Lower lobe of right lung (tissue), 2 donors: ENCODE measurements around the gene TSHR. TPM values are rescaled to one million over a fixed set of nuclear protein-coding genes. Genes with fewer than 3 reads are reported as not detected.

Experiments
- ATAC-seq, 2 donors: fragments of 200-7000 bp; cut with Tn5 transposase; one replicate each; pipeline ENCODE4 v1.9.1; 2020 to 2022; ENCODE audit warnings: mild to moderate bottlenecking in 2 of 2, moderate library complexity in 2 of 2
- DNase-seq: peaks from one replicate; pipeline ENCODE4 v3.0.0-alpha.2; 2020
- H3K27ac ChIP-seq: fragments of 200-600 bp; one replicate; pipeline ENCODE4 v1.8.0; 2022
- H3K27me3 ChIP-seq: fragments of 200-600 bp; one replicate; pipeline ENCODE4 v1.8.0; 2022; ENCODE audit warnings: low read depth
- H3K36me3 ChIP-seq: fragments of 200-600 bp; one replicate; pipeline ENCODE4 v1.8.0; 2022; ENCODE audit warnings: mild to moderate bottlenecking
- H3K4me1 ChIP-seq: fragments of 200-600 bp; one replicate; pipeline ENCODE4 v1.8.0; 2022
- H3K4me3 ChIP-seq: fragments of 200-600 bp; one replicate; pipeline ENCODE4 v1.8.0; 2022; ENCODE audit warnings: mild to moderate bottlenecking
- H3K9me3 ChIP-seq: fragments of 200-600 bp; one replicate; pipeline ENCODE4 v1.8.0; 2022
- CTCF ChIP-seq: fragments of 200-600 bp; IDR thresholded peaks from one replicate; pipeline ENCODE4 v1.8.0; 2022; ENCODE audit warnings: antibody characterized with exemption, mild to moderate bottlenecking
- intact Hi-C: fragments of 100-400 bp; cut with DNase I; formaldehyde crosslinking; loops from one replicate; pipeline ENCODE4 v1.11.0; 2022
- total RNA-seq: library from RNA; stranded (reverse); fragmentation: NEBNext Ultra II Directional; extraction: Animal tissue kit (Norgen Biotek cat#: 25700); gene quantifications from one replicate; pipeline ENCODE4 v1.2.1, GENCODE V29; 2021
- donor health status: DM: no; HTN: yes; CAD: no; lungs with severe emphysema.

TSHR gene
- total RNA-seq, 1 donor from 2014 or later: not detected

- H3K27me3 ChIP-seq: no peaks in the 10 kb centered on the region
- no peak for DNase-seq
- H3K4me1 ChIP-seq: no peaks in the 10 kb centered on the region
- H3K36me3 ChIP-seq: no peaks in the 10 kb centered on the region
- no peak overlapping the region for H3K4me3 ChIP-seq
- H3K27ac ChIP-seq: no peak overlapping the region
- TF ChIP-seq CTCF: peak; percentile 91
- intact Hi-C loops: loop anchor here (5.0 kb wide), 1 partner anchor 35 kb away; no protein-coding TSS in a partner anchor
- no peaks in the 10 kb centered on the region for H3K9me3 ChIP-seq
- peak; percentile 82 to 85 for ATAC-seq
Observed at GRCh38 chr14:80987235-80988032, 32.0 kb downstream of the TSHR start.

GRCh38 chr14:80988192-80988591 lies 32.8 kb downstream of the TSHR start:
- intact Hi-C loops: loop anchor here (5.0 kb wide), 1 partner anchor 36 kb away; no protein-coding TSS in a partner anchor
- H3K27me3 ChIP-seq: no peaks in the 10 kb centered on the region
- H3K4me3 ChIP-seq: no peak overlapping the region
- no peaks in the 10 kb centered on the region for H3K9me3 ChIP-seq
- no peaks in the 10 kb centered on the region for H3K4me1 ChIP-seq
- H3K27ac ChIP-seq: no peak overlapping the region
- no peak for TF ChIP-seq CTCF
- no peak for ATAC-seq
- no peaks in the 10 kb centered on the region for H3K36me3 ChIP-seq
- no peak for DNase-seq

- no peak for TF ChIP-seq CTCF
- ATAC-seq (no peak), DNase-seq (no peak)
- no peaks in the 10 kb centered on the region for H3K27me3 ChIP-seq
- H3K27ac ChIP-seq: no peak overlapping the region
- no peaks in the 10 kb centered on the region for H3K4me1 ChIP-seq
- no peaks in the 10 kb centered on the region for H3K36me3 ChIP-seq
- H3K9me3 ChIP-seq: no peaks in the 10 kb centered on the region
- intact Hi-C loops: loop anchor here (5.0 kb wide), 1 partner anchor 37 kb away; no protein-coding TSS in a partner anchor
- no peak overlapping the region for H3K4me3 ChIP-seq
Observed at GRCh38 chr14:80988735-80989429, 33.5 kb downstream of the TSHR start.

GRCh38 chr14:80992580-80992979 lies 37.2 kb downstream of the TSHR start:
- H3K27ac ChIP-seq: no peak overlapping the region
- no peaks in the 10 kb centered on the region for H3K9me3 ChIP-seq
- H3K4me1 ChIP-seq: peaks cover 9% of the 10 kb centered on the region
- TF ChIP-seq CTCF: no peak
- DNase-seq (no peak), ATAC-seq (no peak)
- H3K27me3 ChIP-seq: no peaks in the 10 kb centered on the region
- H3K36me3 ChIP-seq: no peaks in the 10 kb centered on the region
- intact Hi-C loops: no loop called here
- no peak overlapping the region for H3K4me3 ChIP-seq

GRCh38 chr14:80996049-80996901 lies 40.9 kb downstream of the TSHR start:
- peak; percentile 65 for TF ChIP-seq CTCF
- peaks cover 9% of the 10 kb centered on the region for H3K4me1 ChIP-seq
- no peak for DNase-seq
- no peaks in the 10 kb centered on the region for H3K9me3 ChIP-seq
- intact Hi-C loops: no loop called here
- H3K27ac ChIP-seq: no peak overlapping the region
- ATAC-seq: peak; percentile 89
- H3K27me3 ChIP-seq: no peaks in the 10 kb centered on the region
- H3K36me3 ChIP-seq: no peaks in the 10 kb centered on the region
- no peak overlapping the region for H3K4me3 ChIP-seq
